NCI-H748 treated with DMSO at 0.1 percent for 48 hours (cell line): Measurements from ENCODE around the gene ZNF524.

Experiments
- DNase-seq: peaks from one replicate; lab custom pipeline; 2025; lab: John Stamatoyannopoulos, UW

The ZNF524 gene

DNA sequence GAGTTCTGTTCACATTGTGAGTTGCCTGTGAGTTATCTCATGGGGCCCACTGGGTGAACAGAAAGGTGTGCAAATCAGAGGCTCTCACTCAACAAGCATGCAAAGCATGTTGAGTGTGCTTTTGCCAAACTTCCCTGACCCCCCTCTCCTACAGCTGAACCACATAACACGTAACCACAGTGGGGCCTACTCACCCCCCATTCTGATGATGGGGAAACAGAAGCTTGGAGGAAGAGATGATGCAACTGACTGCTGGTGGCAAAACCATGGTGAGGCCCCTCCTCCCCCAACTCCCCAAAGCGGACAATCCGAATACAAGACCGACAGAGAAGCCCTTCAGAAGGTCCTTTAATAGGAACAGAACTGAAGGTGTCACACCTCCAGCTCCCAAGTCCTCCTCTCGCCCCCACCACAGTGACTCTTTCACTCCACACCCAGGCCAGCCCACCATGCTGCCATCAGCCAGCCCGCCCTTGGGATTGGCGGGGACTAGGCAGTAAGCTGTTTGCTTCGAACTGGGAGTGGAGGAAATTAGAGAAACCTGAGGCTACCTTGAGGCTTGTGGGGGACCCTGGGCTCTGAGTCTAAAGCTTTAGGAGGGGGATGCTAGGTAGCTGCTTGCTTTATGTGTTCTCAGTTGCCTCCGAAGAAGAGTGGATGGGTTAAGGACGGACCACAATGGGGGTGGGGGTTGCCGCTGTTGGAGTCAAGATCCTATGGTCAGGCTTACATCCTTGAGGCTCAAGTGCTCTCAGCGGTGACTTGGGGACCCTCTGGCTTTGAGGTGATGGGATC, 20.5 kb downstream of the ZNF524 start:
- DNase-seq = no peak

DNA sequence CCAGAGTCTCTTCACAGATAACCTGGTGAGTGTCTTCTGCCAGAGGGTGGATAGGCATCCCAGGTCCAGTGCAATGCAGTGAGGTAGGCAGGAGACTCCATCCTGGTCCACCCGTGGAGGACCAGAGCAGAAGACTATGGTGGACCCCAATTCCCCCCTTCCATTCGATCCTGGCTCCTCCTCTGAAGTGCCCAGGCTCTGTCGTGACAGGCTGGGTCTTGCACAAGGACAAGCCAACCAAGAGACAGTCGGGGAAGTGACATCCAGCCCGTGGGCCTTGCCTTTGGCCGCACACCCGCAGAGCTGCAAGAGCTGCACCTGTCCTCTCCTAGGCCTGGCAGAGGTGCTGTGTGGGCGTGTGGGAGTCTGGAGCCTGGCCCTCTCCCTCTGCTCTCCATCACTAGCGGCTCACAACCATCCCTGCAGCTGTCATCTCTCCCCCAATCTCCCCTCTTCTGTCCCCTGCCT, 21.2 kb downstream of the ZNF524 start:
- DNase-seq = no peak

DNA sequence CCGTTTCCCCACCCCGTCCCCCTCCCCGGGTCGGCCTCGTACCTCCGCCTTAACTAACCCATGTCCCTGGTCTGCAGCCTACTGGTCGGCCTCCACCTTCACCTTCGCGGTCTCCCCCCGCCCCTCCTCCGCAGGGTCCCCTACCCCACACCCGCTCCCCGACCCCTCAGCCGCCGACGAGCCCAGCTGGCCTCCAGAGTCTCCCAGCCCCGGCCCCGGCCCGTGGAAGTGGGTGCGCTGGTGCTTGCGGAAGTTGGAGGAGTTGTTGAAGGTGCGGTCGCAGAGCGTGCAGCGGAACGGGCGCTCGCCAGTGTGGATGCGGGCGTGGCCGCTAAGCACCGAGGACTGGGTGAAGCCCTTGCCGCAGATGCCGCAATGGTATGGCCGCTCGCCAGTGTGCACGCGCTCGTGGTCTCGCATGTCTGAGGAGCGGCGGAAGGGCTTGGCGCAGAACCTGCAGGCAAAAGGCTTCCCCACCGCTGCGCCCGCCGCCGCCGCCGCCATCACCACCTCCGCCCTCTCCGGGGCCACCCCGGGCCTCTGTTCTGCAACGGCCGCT, 21.7 kb downstream of the ZNF524 start:
- DNase-seq = no peak

DNA sequence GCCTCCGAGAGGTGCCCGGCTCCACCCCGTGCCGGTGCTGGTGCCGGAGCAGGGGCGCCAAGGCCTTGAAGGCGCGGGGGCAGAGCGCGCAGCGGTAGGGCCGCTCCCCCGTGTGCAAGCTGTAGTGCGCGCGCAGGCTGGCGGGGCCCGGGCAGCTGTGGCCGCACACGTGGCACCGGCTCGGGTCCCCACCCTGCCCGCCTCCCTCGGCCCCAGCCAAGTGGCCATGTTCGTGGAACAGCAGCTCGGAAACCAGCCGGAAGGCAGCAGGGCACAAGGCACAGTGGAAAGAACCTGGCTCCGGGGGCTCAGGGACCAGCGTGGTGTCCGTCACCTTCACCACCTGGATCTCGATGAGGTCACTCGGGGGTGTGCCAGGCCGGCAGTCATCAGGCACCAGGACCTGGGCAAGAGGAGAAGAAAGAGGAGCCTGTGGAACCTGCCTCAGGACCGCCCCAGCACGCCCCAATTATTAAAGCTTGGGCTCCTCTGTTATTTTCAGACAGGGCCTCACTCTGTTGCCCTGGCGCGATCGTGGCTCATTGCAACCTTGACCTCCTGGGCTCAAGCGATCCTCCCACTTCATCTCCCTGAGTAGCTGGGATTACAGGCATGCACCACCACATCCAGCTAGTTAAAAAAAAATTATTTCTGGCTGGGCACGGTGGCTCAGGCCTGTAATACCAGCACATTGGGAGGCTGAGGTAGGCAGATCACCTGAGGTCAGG, 22.3 kb downstream of the ZNF524 start:
- DNase-seq = no peak

DNA sequence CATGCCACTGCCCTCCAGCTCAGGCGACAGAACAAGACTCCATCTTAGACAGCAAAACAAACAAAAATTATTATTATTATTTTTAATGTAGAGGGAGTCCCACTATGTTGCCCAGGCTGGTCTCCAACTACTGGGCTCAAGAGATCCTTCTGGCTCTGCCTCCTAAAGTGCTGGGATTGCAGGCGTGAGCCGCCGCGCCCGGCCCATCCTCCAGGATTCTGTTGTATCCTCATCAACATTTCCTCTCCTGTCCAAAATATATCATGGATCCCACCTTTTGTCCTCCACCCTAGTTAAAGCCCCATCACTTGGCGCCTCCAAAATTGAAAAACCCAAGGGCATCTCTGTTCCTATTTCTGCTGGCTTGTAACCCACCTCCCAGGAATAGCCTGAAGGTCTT, 23.0 kb downstream of the ZNF524 start:
- DNase-seq = no peak

DNA sequence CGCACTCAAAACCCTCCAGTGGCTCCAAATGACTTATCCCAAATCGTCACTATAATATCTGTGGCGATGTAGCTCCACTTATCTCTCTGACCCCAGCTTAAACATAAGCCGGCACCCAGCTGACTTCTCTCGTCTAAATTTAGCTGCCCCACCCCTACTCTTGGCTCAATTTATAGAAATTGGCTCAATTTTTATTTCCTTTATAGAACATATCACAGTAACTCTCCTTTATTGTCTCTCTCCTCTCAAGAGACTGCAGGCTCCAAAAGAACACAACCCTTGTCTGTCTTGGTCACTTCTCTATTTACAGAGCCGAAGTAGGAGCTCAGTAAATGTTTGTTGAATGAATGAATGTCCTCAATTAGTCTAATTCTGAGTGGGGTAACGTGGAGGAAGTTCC, 23.5 kb downstream of the ZNF524 start:
- DNase-seq = no peak

DNA sequence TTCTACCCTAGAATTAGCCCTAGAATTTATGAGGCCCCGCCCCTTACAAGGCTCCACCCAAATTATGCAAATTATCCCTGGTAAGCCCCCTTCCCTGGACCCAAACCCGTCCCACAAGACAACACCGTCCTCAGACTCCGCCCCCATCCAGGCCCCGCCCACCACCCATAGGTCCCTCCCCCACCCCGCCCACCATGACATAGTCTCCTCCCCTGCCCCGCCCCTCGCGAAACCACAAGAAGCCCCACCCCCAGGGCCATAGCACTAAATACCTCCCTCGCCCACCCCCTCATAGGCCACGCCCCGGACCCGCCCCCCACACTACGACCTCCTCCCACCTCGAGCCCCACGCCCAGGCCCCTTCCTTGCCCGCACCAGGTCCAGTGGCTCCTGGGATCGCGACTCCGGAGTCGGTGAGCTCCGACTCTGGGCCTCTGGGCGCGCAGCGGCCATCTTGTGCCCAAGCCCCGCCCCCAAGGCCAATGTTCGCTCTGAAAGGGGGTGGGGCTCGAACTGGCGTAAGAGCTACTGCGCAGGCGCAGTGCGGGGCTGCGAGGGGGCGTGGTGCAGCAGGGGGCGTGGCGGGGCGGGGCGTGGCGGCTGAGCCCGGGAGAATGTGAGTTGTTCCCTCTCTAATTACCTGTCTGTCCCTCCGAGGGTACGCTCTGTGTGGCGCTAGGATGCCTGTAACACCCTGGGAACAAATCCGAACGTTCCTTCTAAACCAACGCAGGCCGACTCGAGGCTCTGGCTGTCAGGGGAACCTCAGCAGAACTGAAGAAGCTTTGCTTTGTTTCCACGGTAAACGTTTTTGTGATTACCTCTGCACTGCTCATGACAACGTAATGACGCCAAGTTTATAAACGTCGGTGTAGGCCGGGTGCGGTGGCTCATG, 24.3 kb downstream of the ZNF524 start, which contains the start of gene ZNF784:
Gene ZNF784, minus strand, starts transcription at position 458 of the 895 bp plus-strand sequence. Its CDS starts 5 bp downstream, at position 453.
- peak; percentile 94 for DNase-seq

DNA sequence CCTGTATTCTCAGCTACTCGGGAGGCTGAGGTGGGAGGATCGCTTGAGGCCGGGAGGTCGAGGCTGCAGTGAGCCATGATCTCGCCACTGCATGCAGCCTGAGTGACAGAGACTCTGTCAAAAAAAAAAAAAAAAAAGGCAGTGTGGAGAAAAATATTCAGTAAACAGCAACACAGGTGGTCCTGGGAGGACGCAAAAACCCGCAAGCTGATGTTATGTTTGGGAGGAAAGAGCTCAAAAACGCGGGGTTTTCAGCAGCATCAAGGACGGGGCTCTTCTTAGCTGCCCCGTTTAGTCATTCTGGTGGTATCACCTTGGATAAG, 24.9 kb downstream of the ZNF524 start:
- DNase-seq = no peak

DNA sequence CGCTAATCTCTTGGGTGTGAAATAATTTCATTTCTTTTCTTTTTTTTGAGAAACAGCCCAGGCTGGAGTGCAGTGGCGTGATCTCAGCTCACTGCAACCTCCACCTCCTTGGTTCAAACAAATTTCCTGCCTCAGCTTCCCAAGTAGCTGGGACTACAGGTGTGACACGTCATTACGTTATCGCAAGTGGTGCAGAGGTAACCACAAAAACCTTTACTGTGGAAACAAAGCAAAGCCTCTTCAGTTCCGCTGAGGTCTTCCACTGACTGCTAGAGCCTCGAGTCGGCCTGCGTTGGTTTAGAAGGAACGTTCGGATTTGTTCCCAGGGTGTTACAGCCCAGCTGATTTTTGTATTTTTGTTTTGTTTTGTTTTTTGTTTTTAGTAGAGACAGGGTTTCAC, 26.3 kb downstream of the ZNF524 start:
- DNase-seq = no peak

DNA sequence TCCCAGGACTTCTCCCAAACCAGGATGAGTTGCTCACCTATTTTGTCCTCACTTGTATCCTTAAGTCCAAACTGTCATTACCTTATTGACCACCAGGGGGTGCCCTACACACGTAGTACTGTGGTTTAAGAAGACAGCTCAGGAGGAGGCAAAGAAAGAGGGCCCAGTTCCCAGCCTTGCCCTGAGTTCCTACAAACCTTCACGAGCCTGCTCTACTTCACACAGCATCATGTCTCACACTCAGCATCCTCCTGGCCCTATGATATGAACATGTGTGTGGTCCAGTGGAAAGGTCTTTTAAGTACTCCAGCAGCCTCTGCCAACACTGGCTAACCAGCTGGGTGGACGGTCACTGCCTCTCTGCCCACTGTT, 32.4 kb downstream of the ZNF524 start:
- DNase-seq = peak; percentile 85

DNA sequence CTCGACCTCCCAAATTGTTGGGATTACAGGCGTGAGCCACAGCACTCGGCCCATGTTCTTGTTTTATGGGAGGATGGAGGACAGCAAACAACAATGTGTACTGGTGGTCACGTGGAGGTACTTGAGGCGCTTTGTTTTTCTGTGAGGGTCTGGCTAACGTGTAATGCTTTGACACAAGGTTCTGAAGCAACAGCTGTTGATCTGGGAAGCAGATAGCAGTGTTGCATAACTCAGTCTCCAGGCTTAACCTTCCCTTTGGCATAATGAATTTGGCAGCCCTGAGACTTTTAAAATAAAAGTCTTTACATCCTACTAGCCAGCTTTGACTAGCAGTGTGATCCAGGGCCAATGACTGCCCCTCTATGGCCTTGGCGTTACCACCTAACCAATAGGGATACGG, 33.8 kb downstream of the ZNF524 start:
- no peak for DNase-seq

DNA sequence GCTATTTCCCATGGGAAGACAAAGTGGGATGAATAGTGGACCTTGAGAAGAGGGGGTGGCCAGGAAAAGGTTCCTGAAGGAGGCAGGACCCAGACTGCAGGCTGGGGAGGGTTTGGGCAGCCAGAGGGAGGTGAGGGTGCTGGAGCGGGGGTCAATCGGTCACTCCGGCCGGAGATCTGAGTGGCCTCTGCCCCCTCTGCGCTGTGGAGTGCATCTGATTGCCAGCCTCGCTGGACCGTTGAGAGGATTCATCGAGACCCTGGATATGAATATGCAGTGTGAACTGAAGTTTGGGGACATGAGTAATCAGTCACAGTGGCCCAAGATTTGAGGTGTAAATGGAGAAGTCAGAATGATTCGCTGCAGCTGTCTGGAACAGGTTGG, 35.2 kb downstream of the ZNF524 start:
- no peak for DNase-seq

DNA sequence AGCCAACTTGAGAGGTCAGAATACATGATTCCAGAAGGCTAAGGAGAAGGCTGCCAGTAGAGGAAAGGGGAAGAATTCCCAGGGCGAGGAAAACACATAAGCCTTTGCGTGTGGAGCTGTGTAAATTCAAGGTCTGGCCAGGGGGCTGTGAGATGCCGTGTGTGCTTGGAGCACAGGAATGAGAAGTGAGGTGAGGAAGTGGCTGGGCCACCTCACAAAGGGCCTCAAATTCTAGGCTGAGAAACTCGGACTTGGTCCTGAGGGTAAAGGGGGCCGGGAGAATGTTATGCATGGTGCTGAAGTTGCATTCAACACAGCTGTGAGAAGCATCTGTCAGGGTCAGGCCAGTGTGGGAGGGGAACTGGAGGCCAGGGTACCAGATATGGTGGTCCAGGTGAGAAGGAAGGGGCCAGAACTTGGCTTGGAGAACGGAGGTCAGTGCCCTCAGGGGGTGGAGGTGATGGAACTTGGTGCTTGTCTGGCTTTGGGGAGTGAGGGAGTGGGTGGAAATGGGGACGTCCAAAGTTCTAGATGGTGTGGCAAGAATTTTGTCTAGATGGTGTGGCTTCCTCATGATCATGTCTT, 35.9 kb downstream of the ZNF524 start:
- DNase-seq = no peak

DNA sequence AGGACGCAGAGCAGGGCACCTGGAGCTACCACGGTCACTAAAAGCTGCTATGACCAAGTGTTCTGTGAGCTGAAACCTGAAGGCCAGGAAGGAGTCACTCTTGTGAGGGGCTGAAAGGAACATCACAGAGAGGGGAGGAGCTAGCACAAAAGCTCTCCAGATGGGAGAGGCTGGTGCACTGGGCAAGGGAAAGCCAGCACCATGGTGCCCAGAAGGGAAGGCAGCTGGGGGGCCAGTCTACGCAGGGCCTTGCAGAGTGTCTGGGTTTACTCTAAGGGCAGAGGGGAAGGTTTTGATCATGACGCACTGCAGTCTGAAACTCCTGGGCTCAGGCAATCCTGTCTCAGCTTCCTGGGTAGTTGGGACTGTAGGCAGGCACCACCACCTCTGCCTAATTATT, 36.6 kb downstream of the ZNF524 start:
- no peak for DNase-seq

DNA sequence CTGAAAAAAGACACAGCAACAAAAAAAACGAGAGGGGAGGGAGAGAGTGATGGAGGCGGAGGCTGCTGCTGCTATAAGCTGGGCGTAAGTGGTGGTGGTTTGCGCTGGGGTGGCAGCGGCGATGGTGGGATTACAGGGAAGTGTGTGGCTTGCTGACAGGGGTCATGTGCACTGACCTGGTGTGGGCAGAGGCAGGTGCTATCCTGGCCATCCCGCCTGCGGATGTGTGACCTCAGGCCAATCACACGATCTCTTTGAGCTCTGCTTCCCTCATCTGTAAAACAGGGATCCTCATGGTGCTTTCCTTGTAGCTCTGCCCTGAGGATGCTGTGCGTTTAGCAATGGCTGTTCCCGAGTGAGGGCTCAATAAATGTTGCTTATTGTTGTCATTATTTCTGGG, 37.4 kb downstream of the ZNF524 start:
- DNase-seq = no peak

DNA sequence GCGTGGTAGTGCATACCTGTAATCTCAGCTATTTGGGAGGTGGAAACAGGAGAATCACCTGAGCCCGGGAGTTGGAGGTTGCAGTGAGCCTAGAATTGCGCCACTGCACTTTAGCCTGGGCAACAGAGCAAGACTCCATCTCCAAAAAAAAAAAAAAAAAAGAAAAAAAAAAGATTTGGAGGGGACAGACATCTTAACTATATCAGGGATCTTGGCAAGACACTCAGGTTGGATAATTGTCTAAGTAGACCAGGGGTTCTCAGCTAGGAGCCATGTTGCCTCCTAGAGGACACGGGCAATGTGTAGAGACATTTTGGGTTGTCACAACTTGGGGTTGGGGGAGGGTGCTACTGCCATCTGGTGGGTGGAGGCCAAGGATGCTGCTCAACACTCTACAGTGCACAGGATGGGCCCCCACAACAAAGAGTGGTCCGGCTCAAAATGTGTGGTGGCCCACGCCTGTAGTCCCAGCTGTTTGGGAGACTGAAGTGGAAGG, 38.8 kb downstream of the ZNF524 start:
- DNase-seq = no peak

DNA sequence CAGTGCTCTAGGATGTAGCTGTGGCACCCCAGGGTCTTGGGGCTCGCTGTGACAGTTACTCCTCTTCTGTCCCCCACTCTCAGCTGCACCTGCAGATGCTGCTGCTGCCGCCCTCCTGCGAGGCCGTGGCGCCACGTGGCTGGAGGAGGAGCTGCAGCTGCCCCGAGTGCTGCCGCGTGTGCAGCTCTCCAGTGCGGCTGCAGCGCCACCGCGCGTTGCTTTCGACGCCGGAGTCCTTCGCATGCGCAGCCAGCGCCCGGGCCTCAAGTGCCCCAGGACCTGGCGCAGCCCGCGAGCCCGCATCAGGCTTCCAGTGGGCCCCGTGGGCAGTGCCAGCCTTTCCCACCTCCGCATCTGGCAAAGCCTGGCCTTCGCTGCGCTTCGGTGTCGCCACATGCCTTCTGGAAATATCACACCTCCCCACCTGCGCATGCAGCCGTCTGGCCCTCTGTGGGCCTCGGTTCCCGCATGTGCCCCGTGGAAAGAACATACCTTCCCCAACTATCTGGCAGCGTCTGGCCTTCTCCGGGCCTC, 40.0 kb downstream of the ZNF524 start:
- peak; percentile 54 for DNase-seq

DNA sequence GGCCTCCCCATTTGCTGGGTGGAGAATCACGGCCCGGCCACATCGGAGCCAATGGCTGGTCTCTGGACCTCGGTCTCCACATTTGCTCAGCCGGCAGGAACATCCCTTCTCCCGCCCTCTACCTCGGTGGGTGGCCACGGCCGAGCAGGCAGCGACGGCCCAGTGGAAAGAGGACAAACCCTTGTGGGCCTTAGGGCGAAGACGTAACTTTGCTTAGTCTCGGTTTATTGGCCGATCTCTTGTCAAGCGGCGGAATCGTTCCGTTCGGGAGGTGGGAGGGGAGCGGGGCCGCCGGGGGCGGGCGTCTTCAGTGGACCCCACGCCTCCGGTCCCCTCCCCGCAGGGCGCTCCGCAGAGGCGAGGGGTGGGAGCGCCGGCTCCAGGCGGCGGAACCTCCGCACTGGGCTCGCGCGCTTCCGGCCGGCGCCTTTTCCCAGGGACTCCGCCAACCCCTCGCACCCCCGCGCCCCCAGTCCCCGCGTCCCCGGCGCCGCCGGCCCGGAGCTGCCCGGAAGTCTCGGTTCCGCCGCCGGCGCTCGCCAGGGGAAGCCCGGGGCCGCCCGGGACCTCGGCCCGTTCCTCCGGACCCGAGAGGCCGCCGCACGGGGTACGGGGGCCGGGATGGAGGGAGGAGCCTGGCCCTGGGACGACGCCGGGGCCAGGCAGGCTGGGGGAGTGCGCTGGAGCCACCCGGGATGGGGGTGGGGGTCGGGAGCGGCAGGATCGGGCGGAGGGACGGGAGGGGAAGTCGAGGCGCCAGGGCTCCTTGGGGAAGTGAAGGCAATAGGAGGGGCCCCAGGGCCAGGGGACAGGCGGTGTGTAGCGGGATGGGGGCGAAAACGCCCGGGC, 40.7 kb downstream of the ZNF524 start, which contains the start of gene ZNF580:
Gene ZNF580, plus strand, starts transcription at position 426 of the 849 bp plus-strand sequence. CDS start 1,507 bp downstream, outside the sequence.
- peak; percentile 58 for DNase-seq

DNA sequence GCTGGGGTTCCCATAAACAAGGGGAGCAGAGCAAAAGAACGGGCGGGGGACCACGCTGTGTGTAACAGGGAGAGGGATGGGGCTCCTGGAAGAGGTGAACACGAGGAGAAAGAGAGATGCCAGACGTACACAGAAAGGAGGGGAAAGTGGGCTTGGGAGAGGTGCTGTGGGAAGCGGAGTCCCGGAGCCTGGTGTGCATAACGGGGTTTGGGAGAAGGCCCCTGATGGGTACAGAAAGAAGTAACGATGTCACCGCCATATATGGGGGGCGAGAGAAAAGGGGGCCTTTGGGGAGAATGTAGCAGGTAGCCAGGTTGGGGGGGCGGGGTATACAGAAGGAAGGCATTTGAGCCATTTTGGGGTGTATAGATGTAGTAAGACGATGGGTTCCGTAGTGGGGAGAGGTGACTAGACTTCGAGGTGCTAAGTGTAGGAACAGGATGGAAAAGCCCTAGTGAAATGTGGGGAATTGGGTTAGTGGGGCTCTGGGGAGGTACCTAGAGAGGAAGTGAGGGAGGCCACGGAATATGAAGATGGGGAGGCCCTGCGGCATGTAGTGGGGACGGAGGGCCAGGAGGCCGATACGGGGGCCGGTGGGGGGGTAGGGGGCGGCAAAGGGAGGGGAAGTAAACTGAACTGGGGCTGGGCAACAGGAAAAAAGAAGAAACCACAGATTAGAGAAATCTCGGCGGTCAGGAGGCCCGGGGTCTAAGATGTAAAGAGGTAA, 41.5 kb downstream of the ZNF524 start:
- DNase-seq = no peak
